ENCODE measurements around the gene VPS37B. TPM values are rescaled to one million over a fixed set of nuclear protein-coding genes. Genes with fewer than 3 reads are reported as not detected.

VPS37B gene
- total and polyA plus RNA-seq, 2 donors (not counting 1 experiment from before 2014, with no cell fraction given) = 66.7 to 88.1 TPM

DNA sequence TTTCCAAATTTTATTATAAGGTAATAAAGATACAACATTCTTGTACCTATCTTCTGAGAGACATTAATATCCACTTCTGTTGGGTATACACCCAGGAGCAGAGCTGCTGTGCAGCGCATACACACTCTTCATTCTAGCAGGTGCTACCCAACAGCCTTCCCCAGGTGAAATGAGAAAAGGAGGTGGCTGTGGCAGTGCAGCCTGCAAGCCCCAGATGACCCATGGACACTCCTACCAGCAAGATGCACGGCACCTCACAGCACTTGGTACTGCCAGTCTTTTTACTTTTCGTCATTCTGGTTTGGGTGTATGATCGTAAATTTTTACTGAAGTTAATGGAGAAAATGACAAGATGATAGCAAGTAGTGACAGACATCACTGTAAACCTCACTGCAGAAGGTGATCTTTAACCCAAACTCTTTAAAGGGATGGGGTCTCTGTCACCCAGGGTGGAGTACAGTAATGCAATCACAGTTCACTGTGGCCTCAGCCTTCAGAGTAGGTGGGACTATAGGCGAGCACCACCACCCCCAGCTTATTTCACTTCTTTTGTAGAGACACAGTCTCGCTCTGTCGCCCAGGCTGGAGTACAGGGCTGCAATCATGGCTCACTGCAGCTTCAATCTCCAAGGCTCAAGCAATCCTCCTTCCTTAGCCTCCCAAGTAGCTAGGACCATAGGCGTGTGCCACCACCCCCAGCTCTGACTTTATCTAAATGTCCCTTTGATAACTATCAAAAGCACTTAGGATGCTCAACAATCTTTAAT, 26.5 kb downstream of the VPS37B start:
- Histone ChIP-seq H3K9me3 (ENCODE audit: control extremely low read depth in 1 of 3, control insufficient read depth in 2 of 3, insufficient read depth in 1 of 3, low read length in 2 of 3) (no peaks in the 10 kb centered on the region), H3K4me3 (ENCODE audit: control extremely low read depth in 1 of 5, extremely low read depth in 1 of 5, insufficient read depth in 1 of 5, low read depth in 2 of 5, low read length in 4 of 5) (peak overlapping the region in 1 of 5 experiments; percentile 2), H3K27me3 (replicated peaks in 1 of 4; ENCODE audit: control extremely low read depth in 1 of 4, control insufficient read depth in 3 of 4, insufficient read depth in 4 of 4, low read length in 3 of 4) (no peaks in the 10 kb centered on the region), H3K36me3 (replicated peaks in 1 of 2; ENCODE audit: control extremely low read depth in 1 of 2, control insufficient read depth in 1 of 2, extremely low read depth in 1 of 2, insufficient read depth in 2 of 2, low read length in 1 of 2) (peaks cover 5 to 61% of the 10 kb centered on the region in 2 experiments), H3K9ac (ENCODE audit: low read length) (peak overlapping the region; percentile 7), H3K4me2 (replicated peaks; ENCODE audit: low read depth, low read length, poor library complexity, severe bottlenecking) (peak overlapping the region; percentile 94), H2AFZ (ENCODE audit: insufficient read depth, low read depth, low read length, poor library complexity, severe bottlenecking) (no peak overlapping the region), H3K79me2 (ENCODE audit: control insufficient read depth, insufficient read depth, low read length) (peaks cover 96% of the 10 kb centered on the region), H4K20me1 (ENCODE audit: control insufficient read depth, insufficient read depth, low read length, poor library complexity, severe bottlenecking) (peaks cover 42% of the 10 kb centered on the region), H3K4me1 (ENCODE audit: control insufficient read depth in 2 of 2, insufficient read depth in 2 of 2, low read length in 2 of 2) (peaks cover 70 to 77% of the 10 kb centered on the region in 2 donors), H3K27ac (ENCODE audit: low read length in 2 of 2) (peak overlapping the region in 1 of 2 donors; percentile 80)
- ATAC-seq (ENCODE audit: low read depth) (no peak), DNase-seq (no peak)
- ChIA-PET POLR2A (interaction anchor here (0.7 kb wide), 1 partner anchor 8 kb away, joined by 4 read pairs; no protein-coding TSS in a partner anchor), CTCF (interaction anchor here (2.2 to 19.2 kb wide), 6 partner anchors 8 to 369 kb away, joined by 7 to 388 read pairs (median 38); no protein-coding TSS in a partner anchor)
- intact Hi-C loops (cut with micrococcal nuclease) = no loop called here
- H3K9me3 Mint-ChIP-seq (ENCODE audit: insufficient read depth) = no peaks in the 10 kb centered on the region
- peaks cover 88% of the 10 kb centered on the region for H3K4me1 Mint-ChIP-seq
- H3K27ac Mint-ChIP-seq = peak overlapping the region; percentile 78
- peak overlapping the region; percentile 49 for H3K4me3 Mint-ChIP-seq
- TF ChIP-seq EZH2 (IDR thresholded peaks at IDR 0.05; ENCODE audit: borderline replicate concordance, insufficient read depth, low read depth, low read length, poor library complexity, severe bottlenecking) = no peak
- TF ChIP-seq, protein P1, sequence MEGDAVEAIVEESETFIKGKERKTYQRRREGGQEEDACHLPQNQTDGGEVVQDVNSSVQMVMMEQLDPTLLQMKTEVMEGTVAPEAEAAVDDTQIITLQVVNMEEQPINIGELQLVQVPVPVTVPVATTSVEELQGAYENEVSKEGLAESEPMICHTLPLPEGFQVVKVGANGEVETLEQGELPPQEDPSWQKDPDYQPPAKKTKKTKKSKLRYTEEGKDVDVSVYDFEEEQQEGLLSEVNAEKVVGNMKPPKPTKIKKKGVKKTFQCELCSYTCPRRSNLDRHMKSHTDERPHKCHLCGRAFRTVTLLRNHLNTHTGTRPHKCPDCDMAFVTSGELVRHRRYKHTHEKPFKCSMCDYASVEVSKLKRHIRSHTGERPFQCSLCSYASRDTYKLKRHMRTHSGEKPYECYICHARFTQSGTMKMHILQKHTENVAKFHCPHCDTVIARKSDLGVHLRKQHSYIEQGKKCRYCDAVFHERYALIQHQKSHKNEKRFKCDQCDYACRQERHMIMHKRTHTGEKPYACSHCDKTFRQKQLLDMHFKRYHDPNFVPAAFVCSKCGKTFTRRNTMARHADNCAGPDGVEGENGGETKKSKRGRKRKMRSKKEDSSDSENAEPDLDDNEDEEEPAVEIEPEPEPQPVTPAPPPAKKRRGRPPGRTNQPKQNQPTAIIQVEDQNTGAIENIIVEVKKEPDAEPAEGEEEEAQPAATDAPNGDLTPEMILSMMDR (IDR thresholded peaks at IDR 0.05) = no peak
- H3K27me3 Mint-ChIP-seq = no peaks in the 10 kb centered on the region
- 74% methylated on average over 7 of the region's 8 CpGs for WGBS (ENCODE audit: insufficient coverage)

Measured in B cell (primary cell).